GM12872 (cell line): Measurements from ENCODE around the gene MAP4K5.

ENCODE experiments used
- TF ChIP-seq, protein P1 (sequence below): IDR thresholded peaks from 3 replicates; pipeline ENCODE4 v1.5.1; 2011; ENCODE audit warnings: low read depth, mild to moderate bottlenecking, low read length, moderate library complexity; ENCODE audit not compliant: insufficient read depth

MAP4K5 gene

DNA sequence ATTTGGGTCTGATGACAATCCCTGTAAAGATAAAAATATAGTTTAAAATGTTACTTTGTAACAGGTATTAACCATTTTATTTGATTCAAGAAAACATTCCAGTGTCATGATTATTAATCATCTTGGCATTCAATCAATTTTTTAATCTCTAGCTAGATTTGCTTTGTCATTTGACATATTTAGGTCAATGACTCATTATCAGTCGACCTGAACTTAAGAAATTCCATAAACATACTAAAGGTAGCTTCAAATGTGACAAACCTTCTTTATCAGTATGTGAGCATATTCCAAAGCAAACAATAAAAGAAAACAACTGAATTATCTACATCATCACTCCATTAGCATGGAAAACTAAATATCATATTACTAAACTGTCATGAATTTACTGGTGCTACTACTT lies 84.9 kb downstream of the MAP4K5 start:
- TF ChIP-seq, protein P1, sequence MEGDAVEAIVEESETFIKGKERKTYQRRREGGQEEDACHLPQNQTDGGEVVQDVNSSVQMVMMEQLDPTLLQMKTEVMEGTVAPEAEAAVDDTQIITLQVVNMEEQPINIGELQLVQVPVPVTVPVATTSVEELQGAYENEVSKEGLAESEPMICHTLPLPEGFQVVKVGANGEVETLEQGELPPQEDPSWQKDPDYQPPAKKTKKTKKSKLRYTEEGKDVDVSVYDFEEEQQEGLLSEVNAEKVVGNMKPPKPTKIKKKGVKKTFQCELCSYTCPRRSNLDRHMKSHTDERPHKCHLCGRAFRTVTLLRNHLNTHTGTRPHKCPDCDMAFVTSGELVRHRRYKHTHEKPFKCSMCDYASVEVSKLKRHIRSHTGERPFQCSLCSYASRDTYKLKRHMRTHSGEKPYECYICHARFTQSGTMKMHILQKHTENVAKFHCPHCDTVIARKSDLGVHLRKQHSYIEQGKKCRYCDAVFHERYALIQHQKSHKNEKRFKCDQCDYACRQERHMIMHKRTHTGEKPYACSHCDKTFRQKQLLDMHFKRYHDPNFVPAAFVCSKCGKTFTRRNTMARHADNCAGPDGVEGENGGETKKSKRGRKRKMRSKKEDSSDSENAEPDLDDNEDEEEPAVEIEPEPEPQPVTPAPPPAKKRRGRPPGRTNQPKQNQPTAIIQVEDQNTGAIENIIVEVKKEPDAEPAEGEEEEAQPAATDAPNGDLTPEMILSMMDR = no peak

DNA sequence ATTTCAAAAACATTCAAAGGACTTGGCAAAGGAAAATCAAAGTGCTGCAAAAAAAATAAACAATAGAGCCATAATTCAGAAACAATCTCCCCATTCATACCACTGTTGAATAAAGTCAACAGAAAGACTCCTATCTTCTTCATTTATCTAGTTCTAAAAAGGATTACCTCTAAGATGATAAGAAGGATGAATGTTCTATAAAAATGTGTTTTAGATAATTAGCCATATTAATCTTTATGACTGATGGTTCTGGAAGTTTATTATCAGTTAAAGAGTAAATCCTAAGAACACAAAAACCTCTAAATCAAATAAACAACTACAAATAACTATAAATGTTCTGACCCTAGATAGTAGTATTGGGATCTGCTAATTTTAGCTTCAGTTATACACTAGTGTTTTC lies 97.8 kb downstream of the MAP4K5 start:
- TF ChIP-seq, protein P1 = no peak

DNA sequence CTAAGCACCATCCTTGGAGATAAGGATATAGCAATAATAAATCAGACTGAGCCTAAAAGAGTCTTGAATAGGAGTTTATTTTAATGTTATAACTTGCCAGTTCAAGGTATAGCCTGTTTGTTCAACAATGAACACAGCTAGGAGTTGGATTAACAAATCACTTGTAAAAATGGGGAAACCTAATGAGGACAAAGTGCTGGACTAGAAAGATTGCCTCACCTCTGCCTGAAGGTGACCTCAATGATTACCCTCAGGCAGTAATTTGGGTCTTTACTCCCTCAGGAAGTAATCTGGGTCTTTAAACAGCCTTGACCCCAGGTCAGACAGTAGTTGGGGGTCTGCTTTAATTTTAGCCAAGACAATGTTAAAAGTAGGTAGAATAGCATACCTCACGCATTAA lies 100.2 kb downstream of the MAP4K5 start:
- TF ChIP-seq, protein P1 = no peak

DNA sequence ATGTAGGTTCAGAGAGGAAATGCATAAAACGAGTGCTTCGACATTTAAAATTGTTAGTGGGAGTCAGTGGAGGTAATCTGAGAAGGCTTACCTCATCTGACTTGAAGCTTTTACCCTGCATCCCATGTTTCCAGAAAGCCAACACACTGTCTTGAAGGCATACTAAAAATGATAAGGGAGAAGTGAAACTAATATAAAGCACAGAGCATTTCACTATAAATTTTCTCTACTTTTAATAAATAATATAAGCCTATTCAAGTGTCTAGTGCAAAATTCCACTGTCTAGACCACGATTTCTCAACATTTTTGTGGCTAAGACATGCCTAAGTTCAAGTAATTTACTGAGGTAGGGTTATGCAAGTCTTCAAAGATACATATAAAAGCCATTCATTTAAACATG lies 106.6 kb downstream of the MAP4K5 start:
- TF ChIP-seq, protein P1 = no peak

DNA sequence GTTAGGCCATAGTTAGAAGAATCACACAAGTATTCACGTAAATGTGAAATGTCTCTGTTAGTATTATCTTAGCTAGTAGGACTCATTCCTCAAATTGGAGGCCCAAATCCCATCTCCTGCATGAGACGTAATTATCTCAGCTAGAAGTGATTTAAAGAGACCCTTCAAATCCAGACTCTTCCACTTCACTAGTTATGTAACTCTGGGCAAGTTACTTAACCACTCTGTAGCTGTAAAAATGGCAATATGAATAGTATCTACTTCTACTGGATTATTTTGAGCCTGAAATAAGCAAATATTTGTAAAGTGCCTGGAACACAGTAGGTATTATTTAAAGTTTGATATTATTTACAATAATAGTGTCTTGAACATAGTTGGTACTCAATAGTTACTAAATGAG lies 107.3 kb downstream of the MAP4K5 start:
- TF ChIP-seq, protein P1 = no peak

DNA sequence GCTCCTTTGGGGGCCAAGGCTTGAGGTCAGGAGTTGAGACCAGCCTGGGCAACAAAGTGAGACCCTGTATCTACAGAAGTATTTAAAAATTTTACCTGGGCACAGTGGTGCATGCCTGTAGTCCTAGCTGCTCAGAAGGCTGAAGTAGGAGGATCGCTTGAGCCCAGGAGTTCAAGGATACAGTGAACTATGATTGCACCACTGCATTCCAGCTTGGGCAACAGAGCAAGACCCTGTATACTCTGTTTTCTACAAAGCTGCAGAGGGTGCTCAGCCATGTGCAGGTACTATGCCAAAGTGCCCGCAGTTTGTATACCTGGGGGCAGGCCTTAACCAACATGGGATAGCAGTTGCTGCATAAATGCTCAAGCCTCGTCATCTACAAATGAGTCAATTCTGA lies 108.8 kb downstream of the MAP4K5 start:
- TF ChIP-seq, protein P1 = no peak

DNA sequence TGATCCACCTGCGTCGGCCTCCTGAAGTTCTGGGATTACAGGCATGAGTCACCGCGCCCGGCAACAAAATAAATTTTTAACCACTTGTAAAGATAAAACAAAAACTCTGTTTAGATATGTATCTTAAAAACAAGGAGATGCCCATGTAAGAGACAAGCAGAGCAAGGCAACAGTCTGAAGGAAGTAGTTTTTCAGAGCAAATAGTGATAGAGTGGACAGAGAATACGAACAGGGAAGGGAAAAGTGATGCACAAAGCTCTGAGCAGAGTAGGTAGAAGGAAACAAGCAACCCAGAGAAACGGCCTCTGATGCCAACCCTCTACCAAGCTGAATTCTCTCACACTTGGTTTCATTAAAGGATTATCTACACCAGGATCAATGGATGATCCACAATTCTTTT lies 110.9 kb downstream of the MAP4K5 start:
- TF ChIP-seq, protein P1 = no peak

DNA sequence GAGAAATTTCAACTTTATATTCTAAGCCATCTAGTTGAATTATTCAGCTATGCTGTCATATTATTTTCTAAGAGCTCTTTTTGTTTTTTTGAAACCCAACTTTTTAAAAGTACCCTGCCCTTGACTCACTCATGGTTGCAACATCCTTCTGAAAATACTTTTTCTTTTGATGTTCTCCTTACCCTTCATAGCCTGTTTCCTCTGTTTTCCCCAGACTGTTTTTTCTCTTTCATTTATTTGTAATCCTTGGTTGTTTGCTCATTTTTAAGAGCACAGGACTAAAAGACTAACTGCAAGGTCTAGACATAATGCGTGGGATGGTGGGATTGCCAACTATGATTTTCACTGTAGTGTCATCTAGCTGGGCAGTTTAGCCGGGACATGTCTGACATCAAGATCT lies 114.5 kb downstream of the MAP4K5 start:
- TF ChIP-seq, protein P1 = no peak
